Measurements from ENCODE around the gene RAB11A.

Gene RAB11A

GRCh38 chr15:65822316-65822715, 47.0 kb upstream of the RAB11A start:
- H3K27me3 ChIP-seq (ENCODE audit: insufficient read depth, low read length, poor library complexity) = no peaks in the 10 kb centered on the region

GRCh38 chr15:65824031-65824743, 45.1 kb upstream of the RAB11A start:
- no peak overlapping the region for H3K9ac ChIP-seq (ENCODE audit: low read depth, low read length)
- no peak overlapping the region for H3K4me3 ChIP-seq (ENCODE audit: low read depth in 1 of 2, low read length in 2 of 2)
- peak; percentile 49 for TF ChIP-seq CTCF (IDR thresholded peaks at IDR 0.05; ENCODE audit: borderline replicate concordance, extremely low read depth, low read length, poor library complexity, severe bottlenecking)
- TF ChIP-seq EZH2 (IDR thresholded peaks at IDR 0.05; ENCODE audit: borderline replicate concordance, low read depth, low read length, severe bottlenecking) = no peak
- H3K4me2 ChIP-seq (ENCODE audit: insufficient read depth, low read length) = no peak overlapping the region
- H3K9me3 ChIP-seq (ENCODE audit: insufficient read depth, low read length, severe bottlenecking) = no peaks in the 10 kb centered on the region
- H3K79me2 ChIP-seq (ENCODE audit: insufficient read depth, low read length) = no peaks in the 10 kb centered on the region
- DNase-seq (peak; percentile 14), ATAC-seq (ENCODE audit: insufficient read depth, low read depth) (peak; percentile 48; the same call in 1 of the 3 replicates)
- H2AFZ ChIP-seq (ENCODE audit: low read depth, low read length) = no peak overlapping the region
- H4K20me1 ChIP-seq (ENCODE audit: insufficient read depth, low read length) = no peaks in the 10 kb centered on the region
- H3K27me3 ChIP-seq (ENCODE audit: insufficient read depth, low read length, poor library complexity) = no peaks in the 10 kb centered on the region
- H3K36me3 ChIP-seq (ENCODE audit: insufficient read depth, low read length) = no peaks in the 10 kb centered on the region
- H3K27ac ChIP-seq (ENCODE audit: low read length) = no peak overlapping the region
- no peaks in the 10 kb centered on the region for H3K4me1 ChIP-seq (ENCODE audit: insufficient read depth, low read length)

More at GRCh38 chr15:65822316-65822715, 47.0 kb upstream of the RAB11A start:
- Histone ChIP-seq H3K36me3 (ENCODE audit: insufficient read depth, low read length) (no peaks in the 10 kb centered on the region), H3K4me2 (ENCODE audit: insufficient read depth, low read length) (no peak overlapping the region), H3K4me3 (ENCODE audit: low read depth in 1 of 2, low read length in 2 of 2) (no peak overlapping the region), H3K9ac (ENCODE audit: low read depth, low read length) (no peak overlapping the region), H3K79me2 (ENCODE audit: insufficient read depth, low read length) (no peaks in the 10 kb centered on the region), H3K9me3 (ENCODE audit: insufficient read depth, low read length, severe bottlenecking) (no peaks in the 10 kb centered on the region), H3K4me1 (ENCODE audit: insufficient read depth, low read length) (no peaks in the 10 kb centered on the region), H4K20me1 (ENCODE audit: insufficient read depth, low read length) (no peaks in the 10 kb centered on the region), H2AFZ (ENCODE audit: low read depth, low read length) (no peak overlapping the region), H3K27ac (ENCODE audit: low read length) (no peak overlapping the region)
- no peak for TF ChIP-seq CTCF (IDR thresholded peaks at IDR 0.05; ENCODE audit: borderline replicate concordance, extremely low read depth, low read length, poor library complexity, severe bottlenecking)
- TF ChIP-seq EZH2 (IDR thresholded peaks at IDR 0.05; ENCODE audit: borderline replicate concordance, low read depth, low read length, severe bottlenecking) = no peak
- DNase-seq = no peak
- ATAC-seq (ENCODE audit: insufficient read depth, low read depth) = no peak

GRCh38 chr15:65824941-65825544, 44.2 kb upstream of the RAB11A start:
- no peak for ATAC-seq (ENCODE audit: insufficient read depth, low read depth)
- Histone ChIP-seq H3K27ac (ENCODE audit: low read length) (no peak overlapping the region), H3K79me2 (ENCODE audit: insufficient read depth, low read length) (no peaks in the 10 kb centered on the region), H2AFZ (ENCODE audit: low read depth, low read length) (no peak overlapping the region), H3K4me2 (ENCODE audit: insufficient read depth, low read length) (no peak overlapping the region), H3K4me1 (ENCODE audit: insufficient read depth, low read length) (no peaks in the 10 kb centered on the region), H4K20me1 (ENCODE audit: insufficient read depth, low read length) (no peaks in the 10 kb centered on the region), H3K9me3 (ENCODE audit: insufficient read depth, low read length, severe bottlenecking) (no peaks in the 10 kb centered on the region), H3K27me3 (ENCODE audit: insufficient read depth, low read length, poor library complexity) (no peaks in the 10 kb centered on the region), H3K36me3 (ENCODE audit: insufficient read depth, low read length) (no peaks in the 10 kb centered on the region), H3K4me3 (ENCODE audit: low read depth in 1 of 2, low read length in 2 of 2) (no peak overlapping the region), H3K9ac (ENCODE audit: low read depth, low read length) (no peak overlapping the region)
- TF ChIP-seq CTCF (IDR thresholded peaks at IDR 0.05; ENCODE audit: borderline replicate concordance, extremely low read depth, low read length, poor library complexity, severe bottlenecking) (no peak), EZH2 (IDR thresholded peaks at IDR 0.05; ENCODE audit: borderline replicate concordance, low read depth, low read length, severe bottlenecking) (no peak)
- DNase-seq = no peak

All from DND-41 (cell line).